CD4-positive, alpha-beta T cell treated with Interferon alpha-2 for 1 hour (primary cell): ENCODE data around the gene EXOSC1.
"Not testable (repeated sequence)": the region's sequence is repeated elsewhere in the genome, so short reads cannot be mapped to it uniquely, and the experiment has no call there.

Experiments
- DNase-seq, 2 donors: peaks; one replicate each; pipeline ENCODE4 v3.0.0-alpha.2; 2020 to 2022

The EXOSC1 gene

DNA sequence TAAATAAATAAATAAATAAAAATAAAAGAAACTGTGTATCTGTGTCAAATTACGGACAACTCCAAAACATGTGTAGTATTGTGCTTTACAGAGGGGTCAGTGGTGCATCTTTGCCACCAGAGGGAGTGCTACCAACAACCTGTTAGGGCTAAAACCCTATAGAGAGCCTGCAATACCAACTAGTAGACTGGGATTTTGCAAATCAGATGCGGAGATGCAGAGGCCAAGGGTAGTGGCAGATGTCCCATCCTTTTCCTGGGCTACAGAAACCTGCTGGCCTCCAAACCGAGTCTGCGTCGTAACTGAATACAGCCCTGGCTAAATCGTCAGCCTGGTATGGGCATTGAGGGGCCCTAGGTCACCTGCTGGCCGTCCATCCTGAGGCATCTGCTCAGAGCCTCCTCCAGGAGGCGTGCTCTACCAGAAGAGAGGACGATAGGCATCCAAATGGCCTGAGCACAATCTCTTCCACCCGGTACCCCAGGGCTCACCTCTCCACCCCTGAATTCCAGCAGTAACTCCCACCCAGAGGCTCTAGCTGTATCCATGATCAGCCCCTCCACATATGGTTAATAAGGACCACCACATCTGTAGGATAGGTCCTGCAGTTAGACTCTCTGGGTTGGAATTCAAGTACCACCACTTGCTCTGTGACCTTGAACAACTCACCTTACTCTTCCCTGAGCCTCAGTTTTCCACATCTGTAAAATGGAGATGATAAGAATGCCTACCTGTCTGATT, 38.4 kb downstream of the EXOSC1 start:
- DNase-seq = peak; percentile 71 to 84

DNA sequence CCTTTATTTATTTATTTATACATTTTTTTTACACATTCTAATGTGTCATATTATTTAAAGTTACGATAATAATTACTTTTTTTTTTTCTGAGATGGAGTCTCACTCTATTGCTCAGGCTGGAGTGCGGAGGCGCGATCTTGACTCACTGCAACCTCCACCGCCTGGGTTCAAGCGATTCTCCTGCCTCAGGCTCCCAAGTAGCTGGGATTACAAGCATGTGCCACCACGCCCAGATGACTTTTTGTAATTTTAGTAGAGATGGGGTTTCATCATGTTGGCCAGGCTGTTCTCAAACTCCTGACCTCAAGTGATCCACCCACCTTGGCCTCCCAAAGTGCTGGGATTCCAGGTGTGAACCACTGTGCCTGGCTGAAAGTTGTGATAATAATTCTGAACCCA, 39.3 kb downstream of the EXOSC1 start:
- DNase-seq = not testable (repeated sequence)

DNA sequence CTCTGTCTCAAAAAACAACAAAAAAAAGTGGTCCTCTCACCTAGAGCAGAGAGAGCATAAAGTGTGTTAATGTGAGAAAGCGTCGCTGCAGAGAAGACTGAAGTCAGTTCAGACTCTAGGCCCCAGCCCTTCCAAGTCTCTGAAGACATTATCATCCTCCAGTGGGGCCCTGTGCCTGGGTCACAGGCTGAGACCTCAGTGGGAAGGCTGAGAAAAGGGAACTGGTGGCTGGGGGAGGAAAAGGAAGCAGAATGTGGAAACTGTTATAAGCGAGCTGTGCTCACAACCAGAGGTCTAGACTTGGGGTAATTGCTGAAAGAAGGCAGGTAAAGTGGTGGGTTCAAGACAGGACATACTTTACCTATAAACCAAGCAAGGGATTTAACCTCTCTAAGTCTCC, 39.7 kb downstream of the EXOSC1 start:
- DNase-seq = peak in 1 of 2 donors; percentile 13

DNA sequence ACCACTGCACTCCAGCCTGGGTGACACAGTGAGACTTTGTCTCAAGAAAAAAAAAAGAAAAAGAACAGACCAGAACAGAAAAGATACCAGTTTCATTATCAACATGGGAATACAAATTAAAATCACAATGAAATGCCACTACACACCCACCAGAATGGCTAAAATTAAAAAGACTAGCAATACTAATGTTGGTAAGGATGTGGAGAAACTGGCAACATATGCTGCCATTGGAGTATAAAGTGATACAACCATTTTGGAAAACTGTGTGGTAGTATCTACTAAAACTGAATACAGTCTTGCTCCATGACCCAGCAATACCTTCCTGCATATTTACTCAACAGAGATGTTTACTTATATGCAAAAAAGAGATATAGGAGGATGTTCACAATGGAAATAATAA, 41.8 kb downstream of the EXOSC1 start:
- DNase-seq = no peak

DNA sequence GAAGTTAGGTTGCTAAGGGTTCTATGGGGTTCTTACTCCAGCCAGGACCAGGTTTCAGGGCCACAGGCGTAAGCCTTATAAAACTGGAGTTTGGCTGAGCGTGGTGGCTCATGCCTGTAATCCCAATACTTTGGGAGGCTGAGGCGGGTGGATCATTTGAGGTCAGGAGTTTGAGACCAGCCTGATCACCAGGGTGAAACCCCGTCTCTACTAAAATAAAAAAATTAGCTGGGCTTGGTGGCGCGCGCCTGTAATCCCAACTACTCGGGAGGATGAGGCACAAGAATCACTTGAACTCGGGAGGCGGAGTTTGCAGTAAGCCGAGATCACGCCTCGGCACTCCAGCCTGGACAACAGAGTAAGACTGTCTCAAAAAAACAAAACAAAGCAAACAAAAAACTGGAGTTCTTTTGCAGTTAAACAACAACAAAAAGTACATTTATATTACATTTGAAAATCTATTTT, 44.3 kb downstream of the EXOSC1 start:
- no peak for DNase-seq

DNA sequence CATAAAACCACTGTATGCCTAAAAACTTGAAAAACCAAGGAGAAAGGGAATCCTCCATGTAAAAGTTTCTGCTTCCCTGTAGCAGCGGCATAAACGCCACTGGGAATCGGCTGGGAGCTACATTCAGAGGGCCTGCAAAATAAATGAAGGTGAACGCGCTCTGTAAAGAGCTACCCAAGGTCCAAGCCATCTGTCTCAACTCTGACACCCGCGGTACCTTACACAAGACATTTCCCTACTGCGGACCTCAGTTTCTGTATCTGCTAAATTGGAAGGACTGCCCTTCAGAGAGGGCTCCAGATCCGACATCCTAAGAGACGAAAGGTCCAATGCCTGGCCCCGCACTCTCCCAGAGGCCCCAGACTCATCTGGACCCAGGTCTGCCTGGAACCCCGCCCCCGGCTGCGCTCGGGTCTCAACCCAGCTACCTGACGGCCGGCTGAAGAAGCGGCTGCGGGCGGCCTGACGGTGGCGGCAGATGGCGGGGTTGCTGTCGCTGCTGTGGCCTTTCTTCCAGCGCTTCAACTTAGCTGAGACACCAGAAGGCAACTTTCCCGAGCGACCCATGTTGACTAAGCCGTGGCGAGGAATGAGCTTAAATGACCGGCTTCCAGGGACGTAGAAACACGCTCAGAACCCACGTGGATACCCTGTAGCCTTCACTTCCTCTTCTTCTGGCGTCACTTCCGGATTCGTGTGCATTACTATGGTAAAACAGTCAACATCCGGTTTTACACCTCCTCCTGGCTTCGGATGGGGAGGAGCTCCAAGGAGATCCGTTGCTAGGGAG, 44.9 kb downstream of the EXOSC1 start, which contains the start of gene RRP12:
TSS of gene RRP12 (minus strand) at position 676 of the 790 bp plus-strand sequence. CDS start at position 567, 109 bp downstream.
- peak; percentile 95 to 96 for DNase-seq

DNA sequence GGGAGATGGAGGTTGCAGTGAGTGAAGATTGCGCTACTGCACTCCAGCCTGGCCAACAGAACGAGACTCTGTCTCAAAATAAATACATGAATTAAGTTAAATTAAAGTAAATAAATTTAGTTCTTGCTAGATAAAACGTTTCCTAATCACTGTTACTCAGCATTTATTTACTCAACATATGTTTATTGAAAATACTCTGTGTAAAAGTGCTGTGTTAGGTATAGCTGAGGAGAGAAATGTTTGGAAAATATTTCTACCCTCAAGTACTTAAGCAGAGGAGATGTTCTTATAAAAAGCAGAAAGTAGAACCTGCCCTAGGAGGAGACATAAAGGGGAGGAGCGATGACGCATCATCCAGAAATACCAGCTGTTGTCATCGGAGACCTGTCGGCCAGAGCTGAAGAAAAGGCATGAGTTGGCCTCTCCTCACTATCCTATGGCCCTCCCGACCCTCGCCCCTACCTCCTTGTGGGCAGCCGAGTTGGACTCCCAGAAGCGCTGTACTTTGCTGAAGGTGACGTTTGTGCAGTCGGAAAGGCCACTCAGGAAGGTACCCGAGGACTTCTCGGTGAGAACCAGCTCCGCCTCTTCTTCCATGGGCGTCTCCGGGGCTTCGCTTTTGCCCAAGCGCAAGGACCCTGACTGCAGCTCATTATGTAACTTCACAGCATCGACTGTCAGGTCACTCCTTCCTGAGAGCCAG, 45.8 kb downstream of the EXOSC1 start:
- peak in 1 of 2 donors; percentile 51 for DNase-seq

DNA sequence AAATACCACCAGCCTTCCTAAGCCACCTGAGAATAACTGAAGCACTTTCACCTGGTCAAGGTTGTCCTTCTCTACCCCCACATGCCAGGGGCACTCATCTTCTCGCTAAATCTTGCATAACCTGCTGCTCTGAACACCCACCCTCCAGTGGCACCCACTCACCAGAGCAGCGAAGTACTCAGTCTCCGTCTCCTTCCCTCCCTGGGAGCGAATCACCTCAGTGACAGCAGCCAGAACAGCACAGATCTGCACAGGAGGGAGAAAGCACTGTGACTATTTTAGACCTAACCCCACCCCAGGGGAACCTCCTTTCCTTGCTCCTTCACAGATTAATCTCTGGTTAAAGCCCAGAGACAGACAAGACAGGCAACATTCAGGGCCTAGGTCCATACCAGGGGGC, 49.8 kb downstream of the EXOSC1 start:
- DNase-seq = no peak

DNA sequence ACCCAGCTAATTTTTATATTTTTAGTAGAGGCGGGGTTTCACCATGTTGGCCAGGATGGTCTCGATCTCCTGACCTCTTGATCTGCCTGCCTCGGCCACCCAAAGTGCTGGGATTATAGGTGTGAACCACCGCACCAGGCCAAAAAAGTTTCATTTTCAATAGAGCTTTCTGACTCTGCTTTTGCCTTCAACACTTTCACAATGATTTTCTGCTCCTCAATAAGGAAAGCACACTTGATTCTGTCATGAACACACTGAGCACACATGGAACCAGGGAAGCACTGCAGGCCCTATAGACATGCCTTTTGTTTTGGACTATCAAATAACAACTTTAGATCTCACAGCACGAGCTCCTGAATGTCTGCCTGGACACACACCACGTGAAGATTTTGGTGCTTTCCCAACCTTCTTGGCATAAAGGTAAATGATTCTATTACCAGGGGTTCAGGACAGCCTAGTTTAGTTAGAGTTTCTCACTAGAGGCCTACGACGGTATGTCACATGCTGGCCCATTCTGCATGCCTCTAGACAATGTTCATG, 52.7 kb downstream of the EXOSC1 start:
- no peak for DNase-seq

DNA sequence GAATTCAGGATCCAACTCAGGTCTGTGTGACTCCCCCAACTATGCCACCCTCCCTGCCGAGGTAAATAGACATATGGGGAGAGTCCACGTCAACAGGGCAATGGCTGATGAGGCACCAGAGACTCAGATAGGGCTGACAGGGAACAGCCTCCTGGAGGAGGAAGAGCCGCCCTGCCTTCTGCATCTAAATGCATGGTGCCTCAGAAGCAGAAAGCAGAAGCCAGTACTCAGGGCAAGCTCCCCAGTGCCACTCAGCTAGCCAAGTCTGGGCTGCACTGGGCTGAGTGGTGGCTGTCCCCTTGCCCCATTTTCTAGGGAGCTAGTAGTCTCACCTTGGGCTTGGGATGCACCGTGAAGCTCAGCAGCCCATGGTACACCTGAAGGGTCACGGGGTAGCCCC, 55.7 kb downstream of the EXOSC1 start:
- DNase-seq = no peak

DNA sequence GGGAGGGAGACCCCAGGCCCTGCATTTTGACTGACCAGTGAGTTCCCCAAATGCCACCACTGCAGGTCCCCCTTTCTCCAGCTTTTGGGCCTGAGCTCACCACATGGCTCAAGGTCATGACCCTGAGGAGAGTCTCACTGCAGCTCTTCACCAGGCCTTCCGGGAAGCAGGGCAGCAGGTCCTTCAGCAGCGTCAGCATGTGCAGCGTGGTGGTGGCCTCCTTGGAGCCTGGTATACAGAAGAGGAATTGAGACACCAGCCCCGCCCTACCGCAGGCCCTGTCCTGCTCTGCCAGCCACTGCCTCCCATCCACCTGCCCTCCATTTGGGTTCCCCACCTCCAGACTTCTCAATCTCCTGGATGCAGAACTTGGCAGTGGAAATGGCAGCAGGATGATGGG, 57.7 kb downstream of the EXOSC1 start:
- peak in 1 of 2 donors; percentile 5 for DNase-seq
